ENCODE measurements around the gene RBP3.

DNA sequence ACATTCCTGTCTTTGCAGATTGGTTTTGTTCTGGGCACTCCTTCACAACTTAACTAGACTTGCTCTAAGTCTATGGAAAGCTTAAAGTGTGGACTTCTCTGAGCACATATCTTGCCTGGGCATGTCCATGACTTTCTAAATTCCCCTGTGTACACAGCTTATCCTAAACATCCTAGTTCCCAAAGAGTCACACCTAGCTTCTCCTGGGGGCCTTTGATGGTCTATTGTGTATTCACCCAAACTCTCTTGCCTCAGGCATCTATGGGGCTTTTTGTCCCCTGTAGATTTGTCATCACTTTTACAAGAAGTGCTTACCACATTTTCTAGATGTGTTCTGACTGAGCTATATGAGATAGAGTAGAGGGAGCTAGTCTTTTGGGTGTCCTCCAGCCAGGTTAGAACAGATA is 48.2 kb downstream of the RBP3 start:
- TF ChIP-seq POLR2A (IDR thresholded peaks at IDR 0.05; ENCODE audit: extremely low read depth, insufficient read length), result no peak
- TF ChIP-seq, protein P1, sequence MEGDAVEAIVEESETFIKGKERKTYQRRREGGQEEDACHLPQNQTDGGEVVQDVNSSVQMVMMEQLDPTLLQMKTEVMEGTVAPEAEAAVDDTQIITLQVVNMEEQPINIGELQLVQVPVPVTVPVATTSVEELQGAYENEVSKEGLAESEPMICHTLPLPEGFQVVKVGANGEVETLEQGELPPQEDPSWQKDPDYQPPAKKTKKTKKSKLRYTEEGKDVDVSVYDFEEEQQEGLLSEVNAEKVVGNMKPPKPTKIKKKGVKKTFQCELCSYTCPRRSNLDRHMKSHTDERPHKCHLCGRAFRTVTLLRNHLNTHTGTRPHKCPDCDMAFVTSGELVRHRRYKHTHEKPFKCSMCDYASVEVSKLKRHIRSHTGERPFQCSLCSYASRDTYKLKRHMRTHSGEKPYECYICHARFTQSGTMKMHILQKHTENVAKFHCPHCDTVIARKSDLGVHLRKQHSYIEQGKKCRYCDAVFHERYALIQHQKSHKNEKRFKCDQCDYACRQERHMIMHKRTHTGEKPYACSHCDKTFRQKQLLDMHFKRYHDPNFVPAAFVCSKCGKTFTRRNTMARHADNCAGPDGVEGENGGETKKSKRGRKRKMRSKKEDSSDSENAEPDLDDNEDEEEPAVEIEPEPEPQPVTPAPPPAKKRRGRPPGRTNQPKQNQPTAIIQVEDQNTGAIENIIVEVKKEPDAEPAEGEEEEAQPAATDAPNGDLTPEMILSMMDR (IDR thresholded peaks at IDR 0.05; ENCODE audit: low read depth, low read length), result no peak
